NCI-H1694 treated with DMSO at 0.1 percent for 48 hours (cell line): ENCODE measurements around the gene DTNBP1.

ENCODE experiments used
- DNase-seq: peaks from one replicate; lab custom pipeline; 2025; lab: John Stamatoyannopoulos, UW

DTNBP1 gene

DNA sequence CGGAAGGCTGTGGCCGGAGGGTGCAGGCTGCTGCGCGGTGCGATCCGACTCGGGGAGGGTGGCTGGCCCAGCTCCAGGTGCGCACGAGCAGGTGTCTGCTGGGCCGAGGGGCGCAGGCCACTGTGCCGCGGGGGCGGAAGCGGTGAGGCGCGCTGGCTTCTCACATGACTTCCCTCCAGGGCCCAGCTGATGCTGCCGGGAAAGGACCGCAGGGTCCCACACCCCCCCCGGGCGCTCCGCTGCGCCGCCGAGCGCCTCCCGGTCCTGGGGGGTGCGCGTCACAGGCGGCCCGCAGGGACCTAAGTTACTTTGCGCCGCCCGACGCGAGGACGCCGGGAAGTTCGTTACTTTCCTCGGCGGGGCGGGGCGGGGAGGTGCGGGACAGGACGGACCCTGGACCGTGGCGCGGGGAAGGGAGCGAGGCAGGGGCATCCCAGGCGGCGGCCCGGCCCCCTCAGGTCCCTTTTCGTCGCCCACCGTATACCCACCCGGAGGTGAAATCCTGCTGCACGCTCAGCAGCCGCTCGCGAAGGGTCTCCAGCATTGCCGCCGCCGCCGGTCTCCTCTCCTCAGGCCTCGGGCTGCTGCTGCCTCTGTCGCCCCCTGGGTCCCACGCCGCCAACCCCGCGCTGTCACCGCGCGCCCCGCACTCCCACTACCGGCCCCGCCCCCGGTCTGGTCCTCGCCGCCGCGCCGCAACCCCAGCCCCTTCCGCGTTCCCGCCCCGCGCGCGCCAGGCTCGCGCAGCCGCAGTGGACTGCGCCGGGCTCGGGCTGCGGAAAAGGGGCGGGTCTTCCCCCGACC lies at the start of gene DTNBP1:
DTNBP1 (minus strand) TSS at position 703 of the 804 bp plus-strand sequence; CDS start at position 544, 159 bp downstream.
- peak; percentile 66 for DNase-seq

DNA sequence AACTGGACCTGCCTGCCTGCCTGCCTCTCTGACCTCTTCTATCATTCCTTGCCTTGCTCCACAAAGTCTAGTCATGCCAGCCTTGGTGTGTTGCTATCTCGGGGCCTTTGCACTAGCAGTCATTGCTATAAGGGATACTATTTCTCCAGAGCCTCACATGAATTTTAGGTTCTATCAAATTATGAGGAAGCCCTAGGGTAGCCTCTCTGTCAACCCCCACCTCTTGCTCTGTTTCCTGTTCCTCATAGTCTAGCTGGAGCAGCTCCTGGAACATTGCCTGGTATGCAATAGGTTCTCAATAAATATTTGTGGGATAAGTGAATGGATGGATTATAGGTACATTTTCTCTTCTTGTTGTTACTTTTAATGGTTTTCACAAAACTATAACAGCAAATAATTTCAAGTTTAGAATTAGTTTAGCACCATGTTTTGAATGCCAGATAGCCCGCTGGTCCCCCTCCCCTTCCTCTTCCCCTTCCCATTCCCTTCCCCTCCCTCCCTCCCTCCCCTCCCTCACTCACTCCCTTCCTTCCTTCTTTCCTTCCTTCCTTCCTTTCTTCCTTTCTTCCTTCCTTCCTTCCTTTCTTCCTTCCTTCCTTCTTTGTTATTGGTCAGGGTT lies 46.9 kb upstream of the DTNBP1 start:
- no peak for DNase-seq

GRCh38 chr6:15708231-15708630 lies 45.4 kb upstream of the DTNBP1 start:
- peak; percentile 91 for DNase-seq

DNA sequence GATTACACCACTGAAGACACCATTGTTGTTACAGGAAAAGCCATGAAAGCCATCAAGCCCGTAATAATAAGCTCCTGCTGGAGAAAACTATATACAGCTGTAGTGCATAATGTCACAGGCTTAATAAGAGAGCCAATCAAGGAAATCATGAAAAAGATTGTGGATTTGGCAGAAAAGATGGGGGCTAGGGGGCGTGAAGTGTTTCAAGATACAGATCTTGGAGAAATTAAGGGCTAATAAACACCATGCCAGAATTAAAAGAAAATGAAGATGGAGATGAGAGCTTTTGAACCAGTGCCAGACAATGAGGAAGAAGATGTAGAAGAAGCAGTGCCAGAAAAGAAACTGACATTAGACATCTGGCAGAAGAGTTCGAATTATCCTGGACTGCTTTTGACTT lies 43.2 kb upstream of the DTNBP1 start:
- DNase-seq: no peak

DNA sequence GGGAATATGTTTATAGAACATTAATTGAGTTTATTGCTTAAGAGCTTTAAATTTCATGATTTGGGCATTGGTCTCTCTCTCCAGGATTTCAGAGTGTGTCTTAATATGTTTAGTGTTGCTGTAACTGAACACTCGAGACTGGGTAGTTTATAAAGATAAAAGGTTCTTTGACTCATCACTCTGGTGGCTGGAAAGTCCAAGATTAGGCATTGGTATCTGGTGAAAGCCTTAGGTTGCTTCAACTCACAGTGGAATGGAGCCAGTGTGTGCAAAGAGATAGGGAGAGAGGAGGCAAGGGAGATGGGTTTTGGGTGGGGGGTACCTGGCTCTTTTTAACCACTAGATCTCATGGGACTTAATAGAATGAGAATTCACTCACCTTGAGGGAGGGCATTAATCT lies 35.6 kb upstream of the DTNBP1 start:
- DNase-seq: no peak

- DNase-seq: no peak
These were observed 35.1 kb upstream of the DTNBP1 start for GRCh38 chr6:15697895-15698294.

DNA sequence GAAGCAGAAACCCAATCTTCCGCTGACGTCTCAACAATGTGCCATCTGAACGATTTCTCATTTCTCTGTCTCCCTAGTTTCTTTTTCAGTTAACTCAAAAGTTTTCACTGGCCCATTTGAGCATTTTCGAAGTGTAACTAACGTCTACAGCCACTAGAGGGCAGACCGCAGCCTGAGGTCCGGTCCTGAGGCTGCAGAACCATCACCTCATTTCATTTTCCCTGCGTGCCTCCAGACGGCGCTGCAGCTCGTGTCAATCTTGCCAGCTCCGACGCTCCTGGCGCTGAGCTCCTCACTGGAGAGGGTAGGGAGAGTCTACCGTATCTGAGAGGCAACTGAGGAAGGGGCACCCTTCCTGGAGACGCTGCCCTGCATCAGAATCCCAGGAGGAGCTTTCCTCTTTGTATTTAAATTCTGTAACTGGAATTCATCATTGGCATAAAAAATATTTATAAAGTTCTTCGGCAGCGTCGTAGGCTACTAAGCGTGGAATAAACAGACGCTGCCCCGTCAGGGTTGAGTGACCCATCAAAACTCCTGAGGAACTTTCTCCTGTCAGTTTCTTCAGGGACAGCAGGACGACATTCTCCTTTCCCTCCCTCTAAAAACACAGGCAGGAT lies 28.5 kb upstream of the DTNBP1 start:
- peak; percentile 87 for DNase-seq

GRCh38 chr6:15690510-15690909 lies 27.7 kb upstream of the DTNBP1 start:
- no peak for DNase-seq

DNA sequence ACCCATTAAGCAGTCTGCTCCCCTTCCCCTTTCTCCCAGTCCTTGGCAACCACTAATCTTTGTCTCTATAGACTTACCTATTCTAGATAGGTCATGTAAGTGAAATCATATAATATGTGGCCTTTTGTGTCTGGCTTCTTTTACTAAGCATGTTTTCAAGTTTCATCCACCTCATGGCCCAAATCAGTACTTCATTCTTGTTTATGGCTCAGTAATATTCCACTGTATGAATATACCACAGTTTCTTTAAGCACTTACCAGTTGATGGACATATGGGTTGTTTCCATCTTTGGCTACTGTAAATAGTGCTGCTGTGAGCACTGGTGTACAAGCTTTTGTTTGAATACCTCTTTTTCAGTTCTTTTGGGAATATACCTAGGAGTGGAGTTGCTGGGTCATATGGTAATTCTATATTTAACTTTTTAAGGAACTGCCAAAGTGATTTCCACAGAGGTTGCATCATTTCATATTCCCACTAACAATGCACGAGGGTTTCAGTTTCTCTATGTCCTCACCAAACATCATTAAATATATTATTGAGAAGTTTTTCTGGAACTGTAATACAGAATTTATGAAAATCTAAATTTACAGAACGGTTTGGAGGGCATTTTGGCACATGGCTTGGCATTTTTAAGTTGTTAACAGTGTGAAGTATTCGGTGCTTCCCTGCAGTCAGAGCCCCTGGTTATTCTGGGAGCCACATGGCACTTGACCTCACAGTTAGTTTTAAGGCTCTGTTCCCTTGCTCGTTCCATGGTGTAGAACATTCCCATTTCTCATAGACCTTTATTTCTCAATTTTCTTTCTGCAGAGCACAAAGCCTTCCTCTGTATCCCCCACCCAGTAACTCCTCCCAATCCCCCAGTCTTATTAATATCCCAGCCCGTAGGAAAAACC lies 27.0 kb upstream of the DTNBP1 start:
- DNase-seq: no peak

DNA sequence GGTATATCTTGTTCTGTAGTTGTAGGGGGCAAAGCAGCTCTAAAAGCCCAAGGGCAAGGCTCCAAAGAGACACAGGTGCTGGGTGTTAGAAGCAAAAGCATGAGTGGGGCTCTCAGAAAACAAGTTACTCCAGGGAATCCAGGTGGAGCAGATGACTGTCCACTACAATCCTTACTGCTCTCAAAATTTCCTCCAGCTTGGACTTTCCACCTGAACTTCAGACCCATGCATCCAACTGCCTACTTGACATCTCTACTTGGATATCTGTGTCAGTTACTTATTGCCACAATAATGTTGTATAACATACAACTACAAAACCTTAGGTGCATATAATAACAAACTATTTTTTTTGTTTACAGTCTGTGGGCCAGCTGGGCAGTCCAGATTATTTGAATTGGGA lies 22.8 kb upstream of the DTNBP1 start:
- DNase-seq: no peak

GRCh38 chr6:15682965-15683822 lies 20.4 kb upstream of the DTNBP1 start:
- DNase-seq: no peak

- no peak for DNase-seq
These were observed 19.1 kb upstream of the DTNBP1 start for GRCh38 chr6:15681946-15682345.

DNA sequence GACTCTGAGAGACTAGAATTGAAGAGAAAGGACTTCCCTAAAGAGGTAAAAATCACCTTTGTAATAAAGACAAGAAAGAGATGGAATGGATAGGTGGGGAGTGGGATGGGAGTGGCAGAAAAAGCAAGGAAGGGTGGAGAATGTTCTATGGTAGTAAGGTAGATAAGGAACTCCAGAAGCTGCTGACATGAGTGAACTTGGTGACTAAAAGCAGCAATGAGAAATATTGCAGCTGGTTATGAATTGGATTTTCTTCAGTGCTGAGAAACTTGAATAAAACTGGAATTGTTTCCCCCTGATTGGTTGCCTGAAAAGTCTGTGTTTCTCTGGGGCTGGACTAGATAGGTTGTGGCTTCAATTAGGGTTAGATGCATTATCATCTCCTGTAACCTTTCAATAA lies 15.7 kb upstream of the DTNBP1 start:
- DNase-seq: no peak

GRCh38 chr6:15677822-15678221 lies 15.0 kb upstream of the DTNBP1 start:
- no peak for DNase-seq

DNA sequence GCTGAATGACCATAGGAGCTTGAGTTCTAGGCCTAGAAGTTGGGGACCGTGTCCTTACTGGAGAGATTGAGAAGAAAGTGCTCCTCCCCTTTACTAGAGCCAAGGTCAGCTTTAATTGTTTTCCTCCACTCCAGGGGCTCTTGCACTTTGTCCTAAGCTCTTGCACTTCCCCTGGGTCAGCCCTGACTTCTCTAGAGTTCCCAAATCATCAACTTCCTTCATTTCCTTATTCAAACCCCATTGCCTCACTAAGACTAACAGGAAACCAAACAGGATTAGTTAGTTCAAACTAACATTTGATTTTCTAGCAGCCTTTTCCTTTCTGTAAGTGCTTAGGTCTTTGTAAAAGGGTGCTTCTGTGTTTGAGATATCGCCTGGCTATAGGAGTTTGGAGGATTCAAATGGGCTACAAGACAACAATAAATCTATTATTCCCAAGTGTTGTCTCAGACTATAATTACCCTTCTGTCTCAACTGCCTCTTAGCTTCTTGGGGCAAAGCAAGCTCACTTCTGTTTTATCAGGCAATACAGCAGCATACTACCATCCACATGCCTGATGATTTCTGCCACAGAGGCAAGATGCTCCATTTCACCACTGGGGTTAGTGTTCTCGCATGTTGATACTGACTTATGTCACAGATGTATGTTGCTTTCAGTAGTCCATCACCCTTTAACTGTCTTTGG lies 12.8 kb upstream of the DTNBP1 start:
- no peak for DNase-seq

GRCh38 chr6:15674690-15675386 lies 12.0 kb upstream of the DTNBP1 start:
- DNase-seq: no peak

GRCh38 chr6:15673666-15674065 lies 10.8 kb upstream of the DTNBP1 start:
- peak; percentile 35 for DNase-seq

- no peak for DNase-seq
These were observed 10.0 kb upstream of the DTNBP1 start for GRCh38 chr6:15672818-15673217.

DNA sequence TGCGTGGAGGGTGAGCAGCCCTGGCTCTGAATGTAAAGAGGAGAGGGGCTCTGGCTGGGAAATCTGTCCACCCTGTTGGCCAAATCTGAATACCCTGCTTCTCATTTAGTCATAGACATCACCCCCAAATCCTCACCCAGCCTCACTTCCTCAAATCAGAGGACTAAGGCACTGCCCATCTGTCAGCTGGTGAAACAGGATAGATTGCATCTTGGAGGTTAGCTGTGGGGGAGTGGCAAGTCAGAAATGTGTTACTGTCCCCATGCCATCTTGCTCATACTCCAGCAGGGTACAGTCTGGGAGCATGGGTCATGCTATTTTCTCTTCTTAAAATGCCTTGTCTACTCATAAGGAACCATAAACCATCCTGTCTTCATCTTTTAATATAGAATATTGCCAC lies 9.5 kb upstream of the DTNBP1 start:
- no peak for DNase-seq

DNA sequence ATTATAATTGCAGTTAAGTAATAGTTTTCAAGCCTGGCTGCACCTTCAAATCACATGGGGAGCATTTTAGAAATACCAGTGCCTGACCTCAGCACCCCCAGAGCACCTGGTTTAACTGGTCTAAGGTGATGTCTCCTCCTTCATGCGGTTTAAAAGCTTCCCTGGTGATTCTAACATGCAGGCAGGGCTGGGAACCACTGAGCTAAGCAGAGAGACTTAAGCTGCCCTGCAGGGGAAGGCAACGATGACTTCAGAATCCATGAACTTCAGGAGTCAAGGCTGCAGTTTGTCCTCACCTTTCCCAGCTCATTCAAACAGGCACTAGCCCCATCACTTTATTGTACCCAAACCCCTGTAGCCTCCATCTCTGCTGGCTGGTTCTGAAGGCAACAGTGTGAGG lies 6.1 kb upstream of the DTNBP1 start:
- no peak for DNase-seq
